Small intestine (tissue), 7 donors: Measurements from ENCODE around the gene OAF. TPM values are rescaled to one million over a fixed set of nuclear protein-coding genes. Genes with fewer than 3 reads are reported as not detected.

Experiments used
- DNase-seq, 2 donors: peaks; one replicate each; pipeline versions ENCODE4 v3.0.0 to v3.0.0-alpha.2; 2013
- FAIRE-seq: peaks from 2 replicates; lab custom pipeline; 2012; peaks lifted over from hg19 to GRCh38; lab: Jason Lieb, UNC
- H3K27ac ChIP-seq, 3 donors: one replicate each; pipeline ENCODE4 v1.5.1; 2013; ENCODE audit warnings: low read length in 2 of 3, mild to moderate bottlenecking in 2 of 3, control low read depth in 1 of 3, inconsistent platforms in 1 of 3, low read depth in 1 of 3, moderate library complexity in 1 of 3
- H3K27me3 ChIP-seq, 3 donors: one replicate each; pipeline ENCODE4 v1.6.1; 2013; ENCODE audit warnings: low read length in 3 of 3, inconsistent platforms in 1 of 3; ENCODE audit not compliant: control insufficient read depth in 3 of 3, insufficient read depth in 3 of 3
- H3K36me3 ChIP-seq, 3 donors: one replicate each; pipeline ENCODE4 v1.6.1; 2013; ENCODE audit warnings: low read length in 3 of 3, inconsistent platforms in 1 of 3, low read depth in 1 of 3, mild to moderate bottlenecking in 1 of 3, moderate library complexity in 1 of 3; ENCODE audit not compliant: control insufficient read depth in 3 of 3, insufficient read depth in 2 of 3
- H3K4me1 ChIP-seq, 3 donors: one replicate each; pipeline ENCODE4 v1.6.1; 2013; ENCODE audit warnings: low read length in 2 of 3, inconsistent platforms in 1 of 3, low read depth in 1 of 3, mild to moderate bottlenecking in 1 of 3, moderate library complexity in 1 of 3; ENCODE audit not compliant: control insufficient read depth in 3 of 3, insufficient read depth in 2 of 3
- H3K4me3 ChIP-seq, 3 donors: one replicate each; pipeline ENCODE4 v1.5.1; 2013; ENCODE audit warnings: low read length in 3 of 3, control low read depth in 1 of 3, inconsistent platforms in 1 of 3, low read depth in 1 of 3, mild to moderate bottlenecking in 1 of 3, moderate library complexity in 1 of 3
- H3K9me3 ChIP-seq, 2 donors: one replicate each; pipeline ENCODE4 v1.6.1; 2013; ENCODE audit warnings: low read depth in 1 of 2, low read length in 1 of 2; ENCODE audit not compliant: control insufficient read depth in 2 of 2, insufficient read depth in 1 of 2
- WGBS, 3 donors: extraction: QIAGEN DNeasy Blood & Tissue Kit; methylation state at CpG; one replicate each; pipeline ENCODE4 v1.1.7; 2013; 5-methylcytosine and 5-hydroxymethylcytosine counted together
- polyA plus RNA-seq, 4 donors: library from polyadenylated mRNA; stranded (reverse) in 3 of 4; unstranded in 1 of 4; fragments of 200-250 nt in 3 of 4; fragments of 120-200 nt in 1 of 4; gene quantifications; one replicate each; pipeline versions ENCODE4 v1.2.1 to v1.2.3, GENCODE V29; 2013
- donor health status: healthy with polysubstance abuse.
- donor health status: control.
- donor health status: control.
- donor health status: Bipolar disorder and iron deficiency.
- donor health status: healthy.

The OAF gene
- polyA plus RNA-seq, 4 donors, result 33.0 to 208 (median 65.1) TPM

DNA sequence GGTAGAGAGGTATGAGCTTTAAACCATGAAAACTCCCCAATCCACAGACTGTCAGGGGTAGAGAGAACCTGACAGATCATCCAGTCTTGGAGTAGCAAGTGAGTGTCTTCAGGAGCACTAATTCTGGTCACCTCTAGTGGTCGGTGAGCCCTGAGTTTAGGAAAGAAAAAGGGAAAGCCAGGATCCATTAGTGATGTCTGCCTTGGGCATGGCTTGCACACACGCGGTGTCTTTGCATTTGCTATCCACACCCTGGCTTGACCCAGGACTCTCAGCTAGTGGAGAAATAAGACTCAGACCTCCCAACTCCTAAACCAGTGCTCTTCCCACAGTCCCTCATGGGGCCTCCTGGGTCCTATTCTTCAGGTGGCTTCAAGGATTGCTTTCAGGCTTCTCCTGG is 48.4 kb downstream of the OAF start:
- Histone ChIP-seq H3K4me3 (no peak overlapping the region), H3K27ac (no peak overlapping the region), H3K27me3 (peaks cover 0 to 27% (median 6%) of the 10 kb centered on the region in 3 donors), H3K4me1 (peaks cover 0 to 4% (median 0%) of the 10 kb centered on the region in 3 donors), H3K36me3 (no peaks in the 10 kb centered on the region), H3K9me3 (no peaks in the 10 kb centered on the region)
- WGBS, 3 donors, result 85 to 95% (median 93%) methylated on average over 3 of the region's 3 CpGs
- DNase-seq (no peak), FAIRE-seq (no peak)

- WGBS, 3 donors, result 78 to 86% (median 85%) methylated on average over 7 of the region's 7 CpGs
- H3K9me3 ChIP-seq, result no peaks in the 10 kb centered on the region
- H3K36me3 ChIP-seq, result no peaks in the 10 kb centered on the region
- DNase-seq (no peak), FAIRE-seq (no peak)
- peaks cover 0 to 1% (median 0%) of the 10 kb centered on the region in 3 donors for H3K4me1 ChIP-seq
- no peak overlapping the region for H3K4me3 ChIP-seq
- peaks cover 0 to 19% (median 3%) of the 10 kb centered on the region in 3 donors for H3K27me3 ChIP-seq
- no peak overlapping the region for H3K27ac ChIP-seq
Observed at GRCh38 chr11:120259988-120260565, 49.2 kb downstream of the OAF start.

DNA sequence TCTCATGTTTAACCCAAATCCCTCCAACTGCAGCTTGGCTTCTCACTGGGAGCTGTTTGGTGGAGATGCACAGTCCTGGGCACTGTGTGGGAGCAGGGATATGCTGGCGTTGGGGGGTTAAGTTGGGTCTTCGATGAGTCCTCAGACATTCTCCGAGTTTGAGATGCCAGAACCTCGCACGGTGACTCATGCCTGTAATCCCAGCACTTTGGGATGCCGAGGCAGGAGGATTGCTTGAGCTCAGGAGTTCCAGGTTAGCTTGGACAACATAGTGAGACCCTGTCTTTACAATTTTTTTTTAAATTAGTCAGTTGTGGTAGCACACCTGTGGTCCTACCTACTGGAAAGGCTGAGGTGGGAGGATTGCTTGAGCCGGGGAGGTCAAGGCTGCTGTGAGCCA is 49.8 kb downstream of the OAF start:
- no peaks in the 10 kb centered on the region for H3K36me3 ChIP-seq
- H3K27me3 ChIP-seq, result peaks cover 0 to 14% (median 1%) of the 10 kb centered on the region in 3 donors
- no peaks in the 10 kb centered on the region for H3K4me1 ChIP-seq
- H3K9me3 ChIP-seq, result no peaks in the 10 kb centered on the region
- FAIRE-seq (no peak), DNase-seq (no peak)
- H3K27ac ChIP-seq, result no peak overlapping the region
- 86 to 95% (median 92%) methylated on average over 7 of the region's 7 CpGs for WGBS, 3 donors
- H3K4me3 ChIP-seq, result no peak overlapping the region

DNA sequence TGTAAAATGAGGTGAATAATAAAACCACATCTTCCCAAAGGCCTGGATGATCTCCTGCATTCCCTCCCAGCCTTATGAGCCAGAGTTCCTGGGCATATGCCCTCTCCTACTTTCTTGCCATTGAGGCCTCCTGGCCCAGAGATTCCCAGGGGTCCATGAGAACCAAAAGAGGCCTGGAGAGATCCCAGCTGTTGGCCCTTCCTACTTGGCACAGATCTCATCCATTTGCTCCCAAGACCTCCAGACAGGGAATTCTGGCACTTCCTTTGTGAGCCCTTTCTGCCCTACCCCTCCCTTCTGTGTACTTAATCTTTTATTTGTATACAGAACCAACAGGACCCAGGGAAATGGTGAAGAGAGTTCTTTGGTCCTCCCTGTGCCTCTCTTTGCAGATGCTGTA is 50.5 kb downstream of the OAF start:
- no peaks in the 10 kb centered on the region for H3K36me3 ChIP-seq
- DNase-seq, result no peak
- H3K4me1 ChIP-seq, result no peaks in the 10 kb centered on the region
- no peak overlapping the region for H3K4me3 ChIP-seq
- FAIRE-seq, result no peak
- H3K27me3 ChIP-seq, result peaks cover 0 to 10% (median 0%) of the 10 kb centered on the region in 3 donors
- H3K9me3 ChIP-seq, result no peaks in the 10 kb centered on the region
- H3K27ac ChIP-seq, result no peak overlapping the region

GRCh38 chr11:120261931-120262330 is 51.1 kb downstream of the OAF start:
- 79 to 95% (median 83%) methylated on average over 3 of the region's 3 CpGs for WGBS, 3 donors
- Histone ChIP-seq H3K4me3 (no peak overlapping the region), H3K27ac (no peak overlapping the region), H3K9me3 (no peaks in the 10 kb centered on the region), H3K4me1 (no peaks in the 10 kb centered on the region), H3K27me3 (peaks cover 0 to 8% (median 0%) of the 10 kb centered on the region in 3 donors), H3K36me3 (no peaks in the 10 kb centered on the region)
- FAIRE-seq, result no peak
- no peak for DNase-seq

- FAIRE-seq (no peak), DNase-seq (no peak)
- no peaks in the 10 kb centered on the region for H3K4me1 ChIP-seq
- no peaks in the 10 kb centered on the region for H3K9me3 ChIP-seq
- H3K4me3 ChIP-seq, result no peak overlapping the region
- WGBS, 3 donors, result 58 to 97% (median 73%) methylated on average over 2 of the region's 2 CpGs
- H3K27me3 ChIP-seq, result peaks cover 0 to 6% (median 2%) of the 10 kb centered on the region in 3 donors
- no peak overlapping the region for H3K27ac ChIP-seq
- no peaks in the 10 kb centered on the region for H3K36me3 ChIP-seq
Observed at GRCh38 chr11:120267319-120267718, 56.5 kb downstream of the OAF start.

- no peak overlapping the region for H3K27ac ChIP-seq
- DNase-seq (no peak), FAIRE-seq (no peak)
- no peak overlapping the region for H3K4me3 ChIP-seq
- WGBS, 3 donors, result 66 to 76% (median 71%) methylated on average over 5 of the region's 5 CpGs
- H3K4me1 ChIP-seq, result no peaks in the 10 kb centered on the region
- no peaks in the 10 kb centered on the region for H3K36me3 ChIP-seq
- H3K27me3 ChIP-seq, result peaks cover 0 to 6% (median 2%) of the 10 kb centered on the region in 3 donors
- no peaks in the 10 kb centered on the region for H3K9me3 ChIP-seq
Observed at GRCh38 chr11:120268686-120269085, 57.9 kb downstream of the OAF start.

DNA sequence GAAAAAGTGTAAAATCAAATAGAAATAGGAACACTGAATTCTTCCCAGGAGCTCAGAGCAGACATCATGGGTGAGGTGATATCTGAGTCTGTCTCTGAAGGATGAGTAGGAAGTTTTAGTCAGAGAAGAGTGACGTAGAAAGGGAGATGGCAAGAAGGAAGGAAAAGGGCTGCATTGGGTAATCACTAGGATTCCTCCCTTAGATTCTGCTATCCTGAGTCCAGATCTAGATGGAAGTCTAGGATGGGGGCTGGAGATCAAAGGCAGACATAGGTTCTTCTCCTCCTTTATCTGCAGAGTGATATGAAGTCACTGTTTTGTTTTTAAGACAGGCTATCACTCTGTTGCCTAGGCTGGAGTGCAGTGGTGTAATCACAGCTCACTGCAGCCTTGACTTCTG is 59.6 kb downstream of the OAF start:
- FAIRE-seq (no peak), DNase-seq (no peak)
- H3K4me1 ChIP-seq, result no peaks in the 10 kb centered on the region
- H3K36me3 ChIP-seq, result no peaks in the 10 kb centered on the region
- H3K27me3 ChIP-seq, result peaks cover 0 to 6% (median 2%) of the 10 kb centered on the region in 3 donors
- no peaks in the 10 kb centered on the region for H3K9me3 ChIP-seq
- no peak overlapping the region for H3K4me3 ChIP-seq
- WGBS, 3 donors, result 71 to 88% (median 84%) methylated on average over 1 of the region's 1 CpG
- no peak overlapping the region for H3K27ac ChIP-seq

DNA sequence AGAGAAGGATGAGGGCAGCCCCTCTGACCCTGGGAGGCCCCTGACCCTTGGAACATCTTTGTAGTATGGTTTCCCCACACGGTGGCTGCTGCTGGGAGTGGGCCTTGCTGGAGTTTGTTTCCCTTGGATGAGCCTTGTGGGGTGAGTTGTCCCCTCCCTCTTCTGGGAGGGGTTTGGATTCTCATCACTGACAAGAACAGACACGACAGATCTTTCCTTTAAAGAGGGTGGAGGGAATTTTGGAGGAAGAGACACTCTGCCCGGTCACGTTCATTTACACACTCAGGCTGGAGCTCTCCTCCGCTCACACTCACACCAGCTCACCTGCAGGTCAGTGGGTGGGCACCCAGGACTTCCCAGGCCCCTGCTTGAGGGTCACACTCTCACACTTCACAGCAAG is 60.8 kb downstream of the OAF start:
- 84 to 90% (median 90%) methylated on average over 5 of the region's 5 CpGs for WGBS, 3 donors
- Histone ChIP-seq H3K27ac (no peak overlapping the region), H3K27me3 (peaks cover 0 to 2% (median 0%) of the 10 kb centered on the region in 3 donors), H3K4me1 (no peaks in the 10 kb centered on the region), H3K9me3 (no peaks in the 10 kb centered on the region), H3K4me3 (no peak overlapping the region), H3K36me3 (no peaks in the 10 kb centered on the region)
- FAIRE-seq (no peak), DNase-seq (no peak)
